GM12892 (cell line): ENCODE results near the gene PLSCR1.

Experiments used
- POLR2A ChIP-seq: IDR thresholded peaks from 2 replicates; pipeline ENCODE4 v1.6.1; 2011; ENCODE audit warnings: low read depth, low read length, control low read depth
- POLR2AphosphoS5 ChIP-seq: IDR thresholded peaks from 2 replicates; pipeline ENCODE4 v1.6.1; 2011; ENCODE audit warnings: low read depth, low read length, control low read depth
- TAF1 ChIP-seq: IDR thresholded peaks from 2 replicates; pipeline ENCODE4 v1.6.1; 2011; ENCODE audit warnings: low read depth, mild to moderate bottlenecking, control low read depth, low read length, borderline replicate concordance

DNA sequence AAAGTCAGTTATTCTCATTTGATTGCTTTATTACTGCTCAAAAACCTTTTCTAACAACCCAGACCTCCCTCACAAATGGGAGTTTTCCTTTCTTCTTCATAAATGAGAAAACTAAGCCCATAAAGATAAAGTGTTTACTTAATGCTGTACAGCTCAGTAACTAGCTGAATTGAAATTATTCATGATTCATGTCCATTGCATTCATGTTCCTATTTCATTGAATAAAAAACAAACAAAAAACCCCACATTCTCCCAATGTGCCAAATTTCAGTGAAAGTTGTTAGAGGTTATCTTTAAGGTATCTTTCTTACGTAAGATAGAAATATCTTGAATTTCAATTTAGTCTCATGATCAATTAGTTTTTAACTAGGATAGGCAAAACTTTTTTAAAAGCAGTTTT is 77.8 kb downstream of the PLSCR1 start:
- TF ChIP-seq POLR2A (no peak), POLR2AphosphoS5 (no peak), TAF1 (no peak)
